H9 (cell line): ENCODE data around the gene LYAR. TPM values are rescaled to one million over a fixed set of nuclear protein-coding genes. Genes with fewer than 3 reads are reported as not detected.

Experiments
- DNase-seq: peaks from one replicate; pipeline ENCODE4 v3.0.0-alpha.2; 2017
- H2AFZ ChIP-seq: one replicate; pipeline ENCODE4 v1.6.1; 2013; ENCODE audit warnings: mild to moderate bottlenecking, low read length, control low read depth, moderate library complexity
- H2AK5ac ChIP-seq: 2 replicates; pipeline ENCODE4 v1.6.1; 2013; ENCODE audit warnings: low read length, control low read depth, mixed read lengths; ENCODE audit not compliant: insufficient read length
- H2BK120ac ChIP-seq: one replicate; pipeline ENCODE4 v1.6.1; 2013; ENCODE audit warnings: low read depth, mild to moderate bottlenecking, low read length, control low read depth, inconsistent platforms; ENCODE audit not compliant: poor library complexity, severe bottlenecking
- H2BK12ac ChIP-seq: 2 replicates; pipeline ENCODE4 v1.6.1; 2013; ENCODE audit warnings: low read length, control low read depth, mixed read lengths, low read depth; ENCODE audit not compliant: insufficient read length
- H2BK15ac ChIP-seq: 2 replicates; pipeline ENCODE4 v1.6.1; 2013; ENCODE audit warnings: low read depth, low read length, control low read depth
- H2BK20ac ChIP-seq: one replicate; pipeline ENCODE4 v1.6.1; 2013; ENCODE audit warnings: low read depth, mild to moderate bottlenecking, low read length, control low read depth, inconsistent platforms; ENCODE audit not compliant: poor library complexity, severe bottlenecking
- H2BK5ac ChIP-seq: 2 replicates; pipeline ENCODE4 v1.6.1; 2013; ENCODE audit warnings: low read length, control low read depth, mixed read lengths; ENCODE audit not compliant: insufficient read length
- H3K14ac ChIP-seq: 2 replicates; pipeline ENCODE4 v1.6.1; 2013; ENCODE audit warnings: low read length, control low read depth; ENCODE audit not compliant: insufficient read depth
- H3K18ac ChIP-seq: 2 replicates; pipeline ENCODE4 v1.6.1; 2013; ENCODE audit warnings: low read depth, mild to moderate bottlenecking, mixed read lengths, low read length, control low read depth; ENCODE audit not compliant: insufficient read length
- H3K23ac ChIP-seq: 2 replicates; pipeline ENCODE4 v1.6.1; 2013; ENCODE audit warnings: low read length, control low read depth, mixed read lengths, low read depth; ENCODE audit not compliant: insufficient read length
- H3K23me2 ChIP-seq: 2 replicates; pipeline ENCODE4 v1.6.1; 2013; ENCODE audit warnings: low read depth, mild to moderate bottlenecking, mixed read lengths, low read length, control low read depth; ENCODE audit not compliant: insufficient read length, poor library complexity, severe bottlenecking
- H3K27ac ChIP-seq: 2 replicates; pipeline ENCODE4 v1.5.1; 2013; ENCODE audit warnings: low read length, control low read depth, mixed read lengths, low read depth; ENCODE audit not compliant: insufficient read length
- H3K27me3 ChIP-seq: 2 replicates; pipeline ENCODE4 v1.6.1; 2013; ENCODE audit warnings: low read length, control low read depth, inconsistent platforms; ENCODE audit not compliant: insufficient read depth
- H3K4ac ChIP-seq: 2 replicates; pipeline ENCODE4 v1.6.1; 2013; ENCODE audit warnings: low read depth, mild to moderate bottlenecking, control low read depth, inconsistent platforms, low read length, moderate library complexity
- H3K4me1 ChIP-seq: 2 replicates; pipeline ENCODE4 v1.6.1; 2013; ENCODE audit warnings: low read length, control low read depth, inconsistent platforms; ENCODE audit not compliant: insufficient read depth
- H3K4me2 ChIP-seq: 2 replicates; pipeline ENCODE4 v1.6.1; 2013; ENCODE audit warnings: low read length, control low read depth, mixed read lengths; ENCODE audit not compliant: insufficient read length, insufficient read depth
- H3K56ac ChIP-seq: 2 replicates; pipeline ENCODE4 v1.6.1; 2013; ENCODE audit warnings: low read depth, mild to moderate bottlenecking, mixed read lengths, low read length, control low read depth; ENCODE audit not compliant: insufficient read length
- H3K79me1 ChIP-seq: 2 replicates; pipeline ENCODE4 v1.6.1; 2013; ENCODE audit warnings: low read depth, mild to moderate bottlenecking, moderate library complexity, low read length, control low read depth, inconsistent platforms; ENCODE audit not compliant: insufficient read depth, poor library complexity, severe bottlenecking
- H3K79me2 ChIP-seq: 2 replicates; pipeline ENCODE4 v1.6.1; 2013; ENCODE audit warnings: low read length, control low read depth, inconsistent platforms; ENCODE audit not compliant: insufficient read depth
- H3K9ac ChIP-seq: 2 replicates; pipeline ENCODE4 v1.6.1; 2013; ENCODE audit warnings: low read length, control low read depth, mixed read lengths; ENCODE audit not compliant: insufficient read length; ENCODE audit errors: extremely low read depth
- H3K9me3 ChIP-seq: one replicate; pipeline ENCODE4 v1.6.1; 2013; ENCODE audit warnings: low read depth, low read length, inconsistent platforms; ENCODE audit not compliant: control insufficient read depth
- H3T11ph ChIP-seq: one replicate; pipeline ENCODE4 v1.6.1; 2013; ENCODE audit warnings: mild to moderate bottlenecking, low read length, control low read depth, inconsistent platforms
- H4K20me1 ChIP-seq: one replicate; pipeline ENCODE4 v1.6.1; 2013; ENCODE audit not compliant: control insufficient read depth, insufficient read length, insufficient read depth
- H4K5ac ChIP-seq: 2 replicates; pipeline ENCODE4 v1.6.1; 2013; ENCODE audit warnings: low read depth, mild to moderate bottlenecking, mixed read lengths, low read length, control low read depth; ENCODE audit not compliant: insufficient read length
- H4K8ac ChIP-seq: replicated peaks from 2 replicates; pipeline ENCODE4 v1.6.1; 2013; ENCODE audit warnings: low read length, control low read depth, mixed read lengths, low read depth; ENCODE audit not compliant: insufficient read length
- H4K91ac ChIP-seq: 2 replicates; pipeline ENCODE4 v1.6.1; 2013; ENCODE audit warnings: low read depth, mild to moderate bottlenecking, moderate library complexity, mixed read lengths, low read length, control low read depth; ENCODE audit not compliant: insufficient read length
- H3K27ac Mint-ChIP-seq, 3 experiments: 2 replicates in 2 of 3; 3 replicates in 1 of 3; pipeline ENCODE4 v1.8.0; 2020 to 2021; ENCODE audit warnings: mixed read lengths in 3 of 3, mild to moderate bottlenecking in 1 of 3, moderate library complexity in 1 of 3
- H3K27me3 Mint-ChIP-seq: 2 replicates; pipeline ENCODE4 v1.8.0; 2021; ENCODE audit warnings: low read depth, mild to moderate bottlenecking, moderate library complexity, mixed read lengths
- H3K36me3 Mint-ChIP-seq, 3 experiments: 2 replicates in 2 of 3; 3 replicates in 1 of 3; pipeline ENCODE4 v1.8.0; 2020 to 2021; ENCODE audit warnings: low read depth in 3 of 3, mixed read lengths in 3 of 3; ENCODE audit not compliant: insufficient read depth in 1 of 3
- H3K4me1 Mint-ChIP-seq, 2 experiments: 2 replicates each; pipeline ENCODE4 v1.8.0; 2020; ENCODE audit warnings: mixed read lengths in 2 of 2
- H3K4me3 Mint-ChIP-seq, 2 experiments: 2 replicates in 1 of 2; 3 replicates in 1 of 2; pipeline ENCODE4 v1.8.0; 2020 to 2021; ENCODE audit warnings: mild to moderate bottlenecking in 2 of 2, mixed read lengths in 2 of 2, moderate library complexity in 1 of 2
- H3K9me3 Mint-ChIP-seq, 2 experiments: 2 replicates in 1 of 2; 3 replicates in 1 of 2; pipeline ENCODE4 v1.8.0; 2020; ENCODE audit warnings: mild to moderate bottlenecking in 2 of 2, mixed read lengths in 2 of 2, moderate library complexity in 1 of 2
- WGBS: extraction: QIAGEN DNeasy Blood & Tissue Kit; methylation state at CpG from one replicate; pipeline ENCODE4 v1.1.7; 2013; ENCODE audit warnings: missing lambda C conversion rate, low lambda C conversion rate, mixed read lengths; ENCODE audit not compliant: insufficient read length; ENCODE audit errors: extremely low coverage; 5-methylcytosine and 5-hydroxymethylcytosine counted together
- total RNA-seq: library from RNA; stranded (reverse); gene quantifications from 2 replicates; pipeline ENCODE4 v1.2.1, GENCODE V29; 2021
- TF ChIP-seq, protein P1 (sequence below): fragments of 200-600 bp; sonication (generic); conservative IDR thresholded peaks from 3 replicates; pipeline ENCODE4 v1.8.0; 2021; ENCODE audit warnings: antibody characterized with exemption, mild to moderate bottlenecking

Gene LYAR
- total RNA-seq, 1 experiment from 2014 or later = 50.9 TPM

DNA sequence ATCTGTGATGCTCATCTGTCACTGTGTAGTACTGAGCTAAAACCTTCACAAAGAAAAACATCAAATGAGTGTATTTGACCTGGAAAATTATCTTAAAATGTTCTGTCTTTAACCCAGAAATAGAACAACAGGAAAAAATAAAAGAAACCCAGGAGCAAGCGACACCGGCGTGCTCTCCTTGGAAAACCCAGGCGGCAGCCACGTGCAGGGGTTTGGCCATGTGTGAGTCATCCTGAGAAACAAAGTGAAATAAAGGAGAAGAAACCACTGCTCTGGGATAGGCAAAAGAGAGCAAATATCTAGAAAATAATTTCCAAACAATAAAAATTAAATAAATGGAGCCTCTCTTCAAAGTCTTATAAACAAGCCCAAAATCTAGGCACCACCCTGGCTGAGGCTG, 22.0 kb downstream of the LYAR start:
- no peaks in the 10 kb centered on the region for H4K20me1 ChIP-seq
- H3K56ac ChIP-seq = no peak overlapping the region

More for the DNA sequence above, 22.0 kb downstream of the LYAR start:
- Mint-ChIP-seq H3K27me3 (peaks cover 2% of the 10 kb centered on the region; the same call in 1 of the 2 replicates), H3K9me3 (peaks cover 0 to 2% of the 10 kb centered on the region in 2 experiments; a peak in 1 of 5 replicates), H3K4me1 (no peaks in the 10 kb centered on the region), H3K27ac (no peak overlapping the region), H3K36me3 (peaks cover 17 to 65% (median 38%) of the 10 kb centered on the region in 3 experiments; a peak in 6 of 7 replicates), H3K4me3 (no peak overlapping the region)
- Histone ChIP-seq H2AK5ac (no peak overlapping the region), H3K14ac (no peak overlapping the region), H2BK120ac (no peak overlapping the region), H2BK20ac (no peak overlapping the region), H2BK15ac (no peak overlapping the region), H4K8ac (no peak overlapping the region), H2BK5ac (no peak overlapping the region), H4K5ac (no peak overlapping the region), H3K9me3 (no peaks in the 10 kb centered on the region), H3K23me2 (no peaks in the 10 kb centered on the region), H3T11ph (no peak overlapping the region), H3K18ac (no peak overlapping the region), H3K27ac (no peak overlapping the region), H3K27me3 (no peaks in the 10 kb centered on the region), H3K4ac (no peak overlapping the region), H4K91ac (no peak overlapping the region), H2AFZ (no peak overlapping the region), H3K4me1 (no peaks in the 10 kb centered on the region), H3K79me1 (no peaks in the 10 kb centered on the region), H3K9ac (no peak overlapping the region), H3K23ac (no peak overlapping the region), H2BK12ac (no peak overlapping the region), H3K79me2 (no peaks in the 10 kb centered on the region), H3K4me2 (no peak overlapping the region)
- no CpG with 5 or more reads among the region's 5 CpGs for whole genome bisulfite sequencing
- TF ChIP-seq, protein P1, sequence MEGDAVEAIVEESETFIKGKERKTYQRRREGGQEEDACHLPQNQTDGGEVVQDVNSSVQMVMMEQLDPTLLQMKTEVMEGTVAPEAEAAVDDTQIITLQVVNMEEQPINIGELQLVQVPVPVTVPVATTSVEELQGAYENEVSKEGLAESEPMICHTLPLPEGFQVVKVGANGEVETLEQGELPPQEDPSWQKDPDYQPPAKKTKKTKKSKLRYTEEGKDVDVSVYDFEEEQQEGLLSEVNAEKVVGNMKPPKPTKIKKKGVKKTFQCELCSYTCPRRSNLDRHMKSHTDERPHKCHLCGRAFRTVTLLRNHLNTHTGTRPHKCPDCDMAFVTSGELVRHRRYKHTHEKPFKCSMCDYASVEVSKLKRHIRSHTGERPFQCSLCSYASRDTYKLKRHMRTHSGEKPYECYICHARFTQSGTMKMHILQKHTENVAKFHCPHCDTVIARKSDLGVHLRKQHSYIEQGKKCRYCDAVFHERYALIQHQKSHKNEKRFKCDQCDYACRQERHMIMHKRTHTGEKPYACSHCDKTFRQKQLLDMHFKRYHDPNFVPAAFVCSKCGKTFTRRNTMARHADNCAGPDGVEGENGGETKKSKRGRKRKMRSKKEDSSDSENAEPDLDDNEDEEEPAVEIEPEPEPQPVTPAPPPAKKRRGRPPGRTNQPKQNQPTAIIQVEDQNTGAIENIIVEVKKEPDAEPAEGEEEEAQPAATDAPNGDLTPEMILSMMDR = no peak
- no peak for DNase-seq
